MV-4-11 (cell line): ENCODE results near the gene OGDH.
"Not testable (repeated sequence)": the region's sequence is repeated elsewhere in the genome, so short reads cannot be mapped to it uniquely, and the experiment has no call there.

Experiments
- DNase-seq: peaks from one replicate; lab custom pipeline; 2025; lab: John Stamatoyannopoulos, UW

OGDH gene

DNA sequence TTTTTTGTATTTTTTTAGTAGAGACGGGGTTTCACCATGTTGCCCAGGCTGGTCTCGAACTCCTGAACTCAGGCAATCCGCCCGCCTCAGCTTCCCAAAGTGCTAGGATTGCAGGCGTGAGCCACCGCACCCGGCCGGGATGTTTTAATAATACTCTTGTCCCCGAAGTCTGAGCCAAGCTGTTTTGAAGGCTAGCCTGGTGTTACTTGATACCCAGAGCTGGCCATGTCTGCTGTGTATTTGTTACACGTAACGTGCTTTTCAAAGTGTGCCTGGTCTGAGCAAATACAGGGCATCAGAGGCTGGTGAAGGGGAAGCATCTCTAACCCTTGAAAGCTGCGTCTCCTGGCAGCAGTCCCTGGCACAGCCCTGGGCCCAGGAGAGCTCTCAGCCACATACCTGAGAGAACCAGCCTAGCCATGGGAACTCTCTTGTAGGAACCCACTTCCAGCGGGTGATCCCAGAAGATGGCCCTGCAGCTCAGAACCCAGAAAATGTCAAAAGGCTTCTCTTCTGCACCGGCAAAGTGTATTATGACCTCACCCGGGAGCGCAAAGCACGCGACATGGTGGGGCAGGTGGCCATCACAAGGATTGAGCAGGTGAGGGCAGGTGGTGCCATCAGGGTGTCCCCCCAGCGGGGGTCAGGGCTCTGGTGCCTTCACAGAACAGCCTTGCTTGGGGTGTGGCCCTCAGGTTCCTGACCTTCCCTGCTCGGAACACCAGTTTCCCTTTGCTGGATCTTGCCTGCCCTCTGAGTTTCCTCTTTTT, 100.5 kb downstream of the OGDH start:
- DNase-seq, result no peak

DNA sequence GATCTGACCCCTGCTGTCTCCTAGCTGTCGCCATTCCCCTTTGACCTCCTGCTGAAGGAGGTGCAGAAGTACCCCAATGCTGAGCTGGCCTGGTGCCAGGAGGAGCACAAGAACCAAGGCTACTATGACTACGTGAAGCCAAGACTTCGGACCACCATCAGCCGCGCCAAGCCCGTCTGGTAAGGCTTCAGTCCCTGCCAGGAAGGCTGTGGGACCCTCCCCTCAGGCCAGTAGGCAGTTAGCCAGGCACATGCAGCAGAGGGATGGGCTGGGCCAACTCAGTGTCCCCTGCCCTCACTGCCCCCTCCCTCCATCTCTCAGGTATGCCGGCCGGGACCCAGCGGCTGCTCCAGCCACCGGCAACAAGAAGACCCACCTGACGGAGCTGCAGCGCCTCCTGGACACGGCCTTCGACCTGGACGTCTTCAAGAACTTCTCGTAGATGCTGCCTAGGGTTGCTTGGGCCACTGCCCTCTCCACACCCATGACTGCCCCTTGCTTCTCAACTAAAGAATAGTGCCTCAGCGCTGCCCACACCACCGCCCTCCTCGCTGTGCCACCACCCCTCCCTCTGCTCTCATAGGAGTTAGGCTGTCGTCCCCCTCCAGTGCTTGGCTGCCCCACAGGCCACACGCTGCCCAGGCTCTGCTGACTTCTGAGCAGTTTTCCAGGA, 101.3 kb downstream of the OGDH start:
- no peak for DNase-seq

DNA sequence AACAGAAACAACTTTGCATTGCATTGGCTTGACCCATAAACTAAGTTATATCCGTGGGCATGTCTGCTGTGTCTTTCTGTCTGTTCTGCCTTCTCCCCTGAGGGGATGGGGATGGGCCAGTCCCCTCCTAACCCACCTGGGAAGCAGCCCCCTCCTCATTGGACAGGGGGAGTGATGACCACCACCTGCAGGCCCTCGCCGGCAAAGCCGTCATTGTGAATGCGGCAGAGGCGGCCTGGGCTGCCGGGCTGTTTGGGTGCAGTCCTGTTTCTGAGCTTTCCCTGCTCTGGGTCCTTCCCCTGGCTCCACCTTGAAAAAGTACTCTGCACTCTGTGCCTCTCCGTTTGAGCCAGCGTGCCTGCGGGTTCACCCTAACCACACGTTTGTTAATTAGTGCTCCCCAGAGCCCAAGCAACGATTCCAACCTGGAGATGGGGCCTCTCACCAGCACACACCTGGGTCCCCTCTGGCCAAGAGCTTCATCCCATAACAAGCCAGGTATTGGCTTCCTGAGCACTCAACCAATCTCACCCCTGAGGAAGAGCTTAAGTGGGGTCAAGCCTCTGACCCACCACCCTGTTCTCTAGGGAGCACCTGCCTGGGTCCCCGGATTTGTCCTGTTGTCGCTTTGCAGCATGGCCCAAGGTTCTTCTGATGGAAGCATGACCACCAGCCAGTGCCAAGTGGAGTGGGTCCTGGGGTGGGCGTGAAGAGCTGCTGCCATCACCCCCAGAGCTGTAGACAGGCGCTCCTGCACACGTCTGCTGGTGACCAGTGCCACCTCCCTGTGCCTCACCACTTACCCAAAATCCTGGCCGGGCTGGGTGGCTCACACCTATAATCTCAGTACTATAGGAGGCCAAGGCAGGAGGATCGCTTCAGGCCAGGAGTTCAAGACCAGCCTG, 102.8 kb downstream of the OGDH start:
- DNase-seq, result peak; percentile 13

GRCh38 chr7:44709945-44710596, 103.6 kb downstream of the OGDH start:
- DNase-seq, result no peak

- DNase-seq, result no peak
Measured at GRCh38 chr7:44711528-44711927, 105.1 kb downstream of the OGDH start.

DNA sequence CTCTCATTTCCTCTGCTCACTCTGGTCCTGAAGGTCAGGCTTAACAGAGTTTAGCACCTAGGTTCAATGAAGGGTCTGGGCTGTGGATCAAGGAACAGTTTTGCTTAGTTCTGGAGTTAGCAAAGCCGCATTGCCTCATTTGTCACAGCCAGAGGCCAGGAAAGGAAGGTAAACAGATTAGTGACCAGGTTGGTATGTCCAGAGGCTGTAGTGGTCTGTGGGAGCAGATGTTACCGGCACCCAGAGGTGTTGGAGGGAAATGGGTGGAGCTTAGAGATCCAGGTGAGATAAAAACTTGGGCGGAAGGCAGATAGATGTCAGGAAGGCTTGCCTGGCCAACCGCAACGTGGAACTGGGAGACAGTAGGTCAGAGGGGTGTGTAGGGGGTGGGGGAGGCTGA, 105.6 kb downstream of the OGDH start:
- DNase-seq, result no peak

- DNase-seq, result no peak
Measured at GRCh38 chr7:44713141-44713540, 106.7 kb downstream of the OGDH start.

GRCh38 chr7:44713680-44714335, 107.4 kb downstream of the OGDH start:
- DNase-seq, result peak; percentile 45

DNA sequence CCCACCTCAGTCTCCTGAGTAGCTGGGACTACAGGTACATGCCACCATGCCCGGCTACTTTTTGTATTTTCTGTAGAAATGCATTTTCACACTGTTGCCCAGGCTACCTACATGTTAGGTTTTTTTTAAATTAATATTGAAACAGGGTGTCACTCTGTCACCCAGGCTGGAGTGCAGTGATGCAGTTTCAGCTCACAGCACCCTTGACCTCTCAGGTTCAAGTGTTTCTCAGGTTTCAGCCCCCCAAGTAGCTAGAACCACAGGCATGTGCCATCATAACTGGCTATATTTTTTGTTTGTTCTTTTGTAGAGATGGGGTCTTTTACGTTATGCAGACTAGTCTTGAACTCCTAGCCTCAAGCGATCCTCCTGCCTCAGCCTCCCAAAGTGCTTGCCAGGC, 109.8 kb downstream of the OGDH start:
- no peak for DNase-seq

DNA sequence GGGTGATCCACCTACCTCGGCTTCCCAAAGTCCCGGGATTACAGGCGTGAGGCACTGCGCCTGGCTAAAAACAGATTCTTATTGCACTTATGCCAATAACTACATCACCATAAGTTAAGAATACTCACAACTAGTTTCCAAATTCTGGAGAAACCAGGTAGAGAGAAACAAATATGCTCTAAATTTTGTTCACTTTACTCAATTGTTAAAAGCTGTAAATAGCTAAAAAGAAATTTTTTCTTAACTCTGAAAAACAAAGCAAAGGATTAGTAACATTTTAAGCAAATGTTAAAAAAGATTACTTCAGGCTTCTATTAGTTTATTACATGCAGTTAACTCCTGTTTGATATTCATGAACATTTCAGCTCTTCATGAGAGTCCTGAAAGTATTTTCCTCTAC, 113.9 kb downstream of the OGDH start:
- DNase-seq, result no peak

DNA sequence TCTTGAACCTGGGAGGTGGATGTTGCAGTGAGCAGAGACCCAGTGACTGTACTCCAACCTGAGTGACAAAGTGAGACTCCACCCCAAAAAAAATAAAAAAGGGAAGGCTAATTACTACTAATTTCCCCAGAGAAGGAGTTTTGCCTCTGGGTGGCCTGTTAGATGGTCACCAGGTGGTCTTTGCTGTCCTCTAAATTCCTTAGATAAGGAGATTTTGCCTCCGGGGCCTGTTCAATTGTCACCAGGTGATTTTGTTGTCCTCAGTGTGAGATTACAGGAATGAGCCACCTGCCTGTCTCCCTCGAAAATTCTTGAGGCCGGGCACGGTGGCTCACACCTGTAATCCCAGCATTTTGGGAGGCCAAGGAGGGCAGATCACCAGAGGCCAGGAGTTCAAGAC, 117.8 kb downstream of the OGDH start:
- no peak for DNase-seq

GRCh38 chr7:44726250-44726649, 119.8 kb downstream of the OGDH start:
- not testable (repeated sequence) for DNase-seq

GRCh38 chr7:44727158-44727936, 120.9 kb downstream of the OGDH start:
- peak; percentile 47 for DNase-seq

- DNase-seq, result no peak
Measured at GRCh38 chr7:44727937-44728262, 121.5 kb downstream of the OGDH start.

DNA sequence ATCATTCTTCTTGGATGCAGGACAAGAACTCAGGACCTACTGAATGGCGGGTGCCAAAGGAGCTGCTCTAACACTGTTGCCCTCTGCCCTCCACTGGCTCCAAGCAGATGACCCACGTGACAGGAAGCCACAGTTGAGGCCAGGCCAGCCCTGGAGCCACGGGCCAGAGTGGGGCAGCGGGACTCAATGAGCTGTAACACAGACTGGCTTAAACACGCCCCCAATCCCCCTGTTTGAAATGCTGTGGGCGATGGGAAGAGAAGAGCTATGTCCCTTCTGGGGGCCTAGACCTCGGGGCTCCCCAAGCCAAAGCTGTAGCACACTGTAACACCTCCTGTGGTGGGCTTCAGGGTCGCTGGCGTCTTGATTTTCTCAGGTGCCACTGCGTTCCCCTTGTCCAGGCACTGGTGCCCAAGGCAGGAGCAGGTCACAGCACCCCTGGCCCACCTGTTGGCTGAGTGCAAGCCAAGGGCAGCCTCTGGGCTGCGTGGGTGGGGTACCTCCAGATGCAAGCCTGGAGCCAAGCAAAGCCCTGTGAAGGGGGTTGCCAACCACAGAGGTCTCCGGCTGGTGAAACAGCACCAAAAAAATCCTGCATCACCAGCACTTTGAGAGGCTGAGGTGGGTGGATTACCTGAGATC, 123.6 kb downstream of the OGDH start:
- peak; percentile 13 for DNase-seq

DNA sequence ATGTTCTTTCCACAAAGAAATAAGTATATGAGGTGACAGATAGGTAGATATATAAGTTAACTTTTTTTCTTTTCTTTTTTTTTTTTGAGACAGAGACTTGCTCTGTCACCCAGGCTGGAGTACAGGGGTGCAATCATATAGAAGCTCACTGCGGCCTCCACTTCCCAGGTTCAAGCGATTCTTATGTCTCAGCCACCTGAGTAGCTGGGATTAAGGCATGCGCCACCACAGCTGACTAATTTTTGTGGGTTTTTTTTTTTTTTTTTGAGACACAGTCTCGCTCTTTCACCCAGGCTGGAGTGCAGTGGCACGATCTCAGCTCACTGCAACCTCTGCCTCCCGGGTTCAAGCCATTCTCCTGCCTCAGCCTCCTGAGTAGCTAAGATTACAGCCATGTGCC, 126.5 kb downstream of the OGDH start:
- not testable (repeated sequence) for DNase-seq

- DNase-seq, result no peak
Measured at GRCh38 chr7:44733708-44734481, 127.5 kb downstream of the OGDH start.

DNA sequence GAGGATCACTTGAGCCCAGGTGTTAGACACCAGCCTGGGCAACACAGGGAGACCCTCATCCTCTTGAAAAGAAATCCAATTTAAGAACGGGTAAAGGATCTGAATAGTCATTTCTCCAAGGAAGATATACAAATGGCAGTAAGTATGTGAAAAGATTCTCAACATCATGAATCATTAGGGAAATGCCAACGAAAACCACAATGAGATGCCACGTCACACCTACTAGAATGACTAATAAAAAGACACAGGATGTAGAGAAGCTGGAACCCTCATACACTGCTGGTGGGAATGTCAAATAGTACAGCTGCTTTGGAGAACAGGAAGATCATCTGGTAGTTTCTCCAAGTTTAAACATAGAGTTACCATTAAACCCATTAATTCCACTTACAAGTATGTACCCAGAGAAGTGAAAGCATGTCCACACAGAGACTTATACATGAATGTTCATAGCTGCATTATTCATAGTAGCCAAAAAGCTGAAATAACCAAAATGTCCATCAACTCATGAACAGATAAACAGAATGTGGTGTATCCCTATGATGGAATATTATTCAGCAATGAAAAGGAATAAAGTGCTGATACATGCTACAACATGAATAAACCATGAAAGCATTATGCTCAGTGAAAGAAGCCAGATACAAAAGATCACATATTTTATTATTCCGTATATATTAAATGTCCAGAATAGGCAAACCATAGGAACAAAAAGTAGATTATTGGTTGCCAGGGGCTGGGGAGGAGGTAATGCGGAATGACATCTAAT, 129.2 kb downstream of the OGDH start:
- peak; percentile 75 for DNase-seq

DNA sequence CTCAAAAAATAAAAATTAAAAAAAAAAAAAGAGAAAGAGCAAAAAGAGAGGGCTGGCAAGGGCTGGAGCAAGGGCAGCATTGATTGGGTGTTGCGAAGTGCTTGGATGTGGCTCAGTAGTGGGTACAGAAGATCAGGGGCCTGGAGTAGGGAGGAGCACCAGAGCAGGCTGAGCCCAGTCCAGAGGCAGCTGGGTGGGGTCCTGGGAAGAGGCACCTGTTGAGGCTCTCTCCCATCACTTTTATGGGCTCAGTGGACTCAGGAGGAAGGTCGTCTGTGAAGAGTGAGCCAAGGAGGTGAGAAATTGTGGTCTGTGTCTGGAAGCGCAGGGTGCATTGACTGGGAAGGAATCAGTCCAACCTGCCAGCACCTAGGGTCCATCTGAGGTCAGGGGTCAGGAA, 130.5 kb downstream of the OGDH start:
- DNase-seq, result no peak
